Measurements from ENCODE around the gene TRMO.

- TF ChIP-seq CTCF (IDR thresholded peaks at IDR 0.05; ENCODE audit: low read length) (no peak), EZH2 (IDR thresholded peaks at IDR 0.05; ENCODE audit: borderline replicate concordance, low read length) (no peak)
These were observed 66.4 kb downstream of the TRMO start for GRCh38 chr9:97855899-97856298.

All from OCI-LY1 (cell line).